ENCODE data around the gene BANF1. TPM values are rescaled to one million over a fixed set of nuclear protein-coding genes. Genes with fewer than 3 reads are reported as not detected.

Gene BANF1
- total RNA-seq = 282 and 284 TPM in 2 replicates

DNA sequence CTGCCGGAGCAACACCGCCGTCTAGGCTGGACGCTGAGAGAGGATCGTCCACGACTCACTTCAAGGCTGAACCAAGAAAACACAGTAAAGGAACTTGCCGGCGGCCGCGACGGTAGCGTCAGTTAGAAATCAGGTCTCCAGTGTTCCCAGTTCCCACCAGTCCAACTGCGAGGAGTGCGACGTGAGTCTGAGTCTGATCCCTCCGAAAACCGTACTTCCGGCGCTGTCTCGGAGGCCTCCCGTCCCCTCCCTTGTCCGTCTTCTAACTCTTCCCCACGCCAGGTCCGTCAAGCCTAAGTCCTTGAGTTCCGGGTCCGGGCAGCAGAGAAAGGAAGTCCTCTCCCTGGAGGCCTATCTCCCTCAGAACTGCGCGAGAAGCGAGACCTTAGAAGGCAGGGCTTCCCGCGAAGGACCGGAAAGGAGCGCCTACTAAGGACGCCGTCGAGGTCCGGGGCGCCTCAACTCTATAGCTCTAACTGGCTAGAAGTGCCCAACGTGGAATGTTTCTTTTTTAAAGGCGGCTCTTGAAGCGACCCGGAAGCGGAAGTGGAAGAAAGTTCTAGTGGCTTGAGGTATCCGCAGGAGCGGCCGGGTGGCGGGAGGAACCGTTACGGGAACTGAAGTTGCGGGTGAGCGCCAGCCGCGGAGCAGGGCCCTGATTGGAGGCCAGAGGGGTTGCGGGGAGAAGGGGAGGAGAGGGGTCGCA lies at the start of gene BANF1, which contains the start of gene EIF1AD:
TSS of gene BANF1 (plus strand) at position 562 of the 706 bp plus-strand sequence. CDS start 748 bp downstream, outside the sequence.
TSS of gene EIF1AD (minus strand) at position 216 of the 706 bp plus-strand sequence. CDS start 1,768 bp downstream, outside the sequence.
- Mint-ChIP-seq H3K27me3 (ENCODE audit: insufficient read depth) (no peaks in the 10 kb centered on the region), H3K4me1 (ENCODE audit: low read depth) (peaks cover 26% of the 10 kb centered on the region), H3K9me3 (no peaks in the 10 kb centered on the region), H3K4me3 (peak within 1 kb of the TSS; percentile 99), H3K27ac (peak within 1 kb of the TSS; percentile 99), H3K36me3 (ENCODE audit: low read depth) (peaks cover 49% of the 10 kb centered on the region)
- intact Hi-C loops (cut with micrococcal nuclease) = loop anchor here (1.0 to 5.0 kb wide), 19 partner anchors 13 to 670 kb away; partner anchors contain the start of genes AP5B1, C11orf68, DPF2 and DRAP1
- peak; percentile 93 for DNase-seq (ENCODE audit: low spot score)

DNA sequence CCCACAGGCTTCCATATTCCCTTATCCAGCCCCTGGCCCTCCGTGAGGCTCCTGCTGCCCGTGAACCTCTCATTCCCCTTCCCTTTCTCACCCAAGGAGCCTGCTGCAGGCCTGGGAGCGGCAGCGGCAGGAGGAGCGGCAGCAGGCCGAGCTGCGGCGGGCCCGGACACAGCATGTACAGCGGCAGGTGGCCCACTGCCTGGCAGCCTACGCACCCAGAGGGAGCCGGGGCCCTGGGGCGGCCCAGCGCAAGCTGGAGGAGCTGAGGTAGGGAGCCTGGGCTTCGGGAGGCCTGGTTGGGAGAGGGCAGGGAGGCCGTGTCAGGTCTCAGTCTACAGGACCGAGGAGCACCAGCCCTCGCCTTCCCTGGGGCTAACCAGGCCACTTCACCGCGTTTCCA lies 48.8 kb upstream of the BANF1 start:
- peaks cover 7% of the 10 kb centered on the region for H3K27me3 Mint-ChIP-seq (ENCODE audit: insufficient read depth)
- intact Hi-C loops (cut with micrococcal nuclease) = no loop called here
- H3K36me3 Mint-ChIP-seq (ENCODE audit: low read depth) = no peaks in the 10 kb centered on the region
- no peak overlapping the region for H3K27ac Mint-ChIP-seq
- no peak for DNase-seq (ENCODE audit: low spot score)
- H3K4me3 Mint-ChIP-seq = no peak overlapping the region
- H3K4me1 Mint-ChIP-seq (ENCODE audit: low read depth) = peaks cover 15% of the 10 kb centered on the region
- H3K9me3 Mint-ChIP-seq = no peaks in the 10 kb centered on the region

DNA sequence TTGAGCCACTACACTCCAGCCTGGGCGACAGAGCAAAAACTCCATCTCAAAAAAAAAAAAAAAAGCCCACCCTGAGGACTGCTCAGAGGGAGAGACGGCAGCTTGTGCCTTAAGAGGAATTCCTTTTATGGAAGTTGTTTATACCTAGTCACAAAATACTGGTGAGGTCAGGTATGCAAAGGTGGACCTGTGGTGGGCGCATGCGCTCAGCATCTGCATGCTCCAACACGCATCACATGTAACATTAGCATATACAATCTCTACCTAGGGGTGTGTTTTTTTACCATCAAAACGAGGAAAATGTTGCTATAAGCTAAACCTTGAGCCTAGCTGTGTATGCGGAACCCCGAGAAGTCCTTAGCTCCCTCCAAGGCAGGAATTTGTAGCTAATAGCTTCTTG lies 47.5 kb upstream of the BANF1 start:
- Mint-ChIP-seq H3K4me1 (ENCODE audit: low read depth) (peaks cover 15% of the 10 kb centered on the region), H3K27me3 (ENCODE audit: insufficient read depth) (peaks cover 7% of the 10 kb centered on the region), H3K36me3 (ENCODE audit: low read depth) (no peaks in the 10 kb centered on the region), H3K27ac (no peak overlapping the region), H3K4me3 (no peak overlapping the region), H3K9me3 (no peaks in the 10 kb centered on the region)
- no peak for DNase-seq (ENCODE audit: low spot score)
- intact Hi-C loops (cut with micrococcal nuclease) = no loop called here

GRCh38 chr11:65958291-65958690 lies 44.0 kb upstream of the BANF1 start:
- no peak overlapping the region for H3K4me3 Mint-ChIP-seq
- DNase-seq (ENCODE audit: low spot score) = no peak
- no peaks in the 10 kb centered on the region for H3K9me3 Mint-ChIP-seq
- H3K4me1 Mint-ChIP-seq (ENCODE audit: low read depth) = peaks cover 28% of the 10 kb centered on the region
- H3K27me3 Mint-ChIP-seq (ENCODE audit: insufficient read depth) = no peaks in the 10 kb centered on the region
- intact Hi-C loops (cut with micrococcal nuclease) = no loop called here
- H3K36me3 Mint-ChIP-seq (ENCODE audit: low read depth) = peaks cover 14% of the 10 kb centered on the region
- peak overlapping the region; percentile 77 for H3K27ac Mint-ChIP-seq

- H3K9me3 Mint-ChIP-seq = no peaks in the 10 kb centered on the region
- peaks cover 34% of the 10 kb centered on the region for H3K4me1 Mint-ChIP-seq (ENCODE audit: low read depth)
- no peaks in the 10 kb centered on the region for H3K27me3 Mint-ChIP-seq (ENCODE audit: insufficient read depth)
- peaks cover 17% of the 10 kb centered on the region for H3K36me3 Mint-ChIP-seq (ENCODE audit: low read depth)
- no peak overlapping the region for H3K4me3 Mint-ChIP-seq
- intact Hi-C loops (cut with micrococcal nuclease) = no loop called here
- no peak for DNase-seq (ENCODE audit: low spot score)
- no peak overlapping the region for H3K27ac Mint-ChIP-seq
Observed at GRCh38 chr11:65958774-65959420, 43.4 kb upstream of the BANF1 start.

DNA sequence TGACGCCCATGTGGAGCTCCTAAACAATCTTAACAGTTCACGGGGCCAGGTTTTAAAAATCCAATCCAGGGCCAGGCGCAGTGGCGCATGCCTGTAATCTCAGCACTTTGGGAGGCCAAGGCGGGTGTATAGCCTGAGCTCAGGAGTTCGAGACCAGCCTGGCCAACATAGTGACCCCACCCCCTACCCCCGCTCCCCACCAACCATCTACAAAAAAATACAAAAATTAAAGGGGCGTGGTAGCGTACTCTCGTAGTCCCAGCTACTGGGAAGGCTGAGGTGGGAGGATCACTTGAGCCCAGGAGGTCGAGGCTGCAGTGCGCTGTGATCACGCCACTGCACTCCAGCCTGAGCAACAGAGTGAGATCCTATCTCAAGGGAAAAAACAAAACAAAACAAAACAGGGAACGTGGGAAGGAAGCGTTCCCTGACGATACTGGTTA lies 41.5 kb upstream of the BANF1 start:
- no peaks in the 10 kb centered on the region for H3K9me3 Mint-ChIP-seq
- intact Hi-C loops (cut with micrococcal nuclease) = loop anchor here (1.0 to 5.0 kb wide), 9 partner anchors 28 to 346 kb away; partner anchors contain the start of genes BANF1, C11orf68, DRAP1 and EIF1AD
- no peaks in the 10 kb centered on the region for H3K27me3 Mint-ChIP-seq (ENCODE audit: insufficient read depth)
- peaks cover 41% of the 10 kb centered on the region for H3K4me1 Mint-ChIP-seq (ENCODE audit: low read depth)
- no peak for DNase-seq (ENCODE audit: low spot score)
- peaks cover 32% of the 10 kb centered on the region for H3K36me3 Mint-ChIP-seq (ENCODE audit: low read depth)
- peak overlapping the region; percentile 98 for H3K4me3 Mint-ChIP-seq
- H3K27ac Mint-ChIP-seq = peak overlapping the region; percentile 99

DNA sequence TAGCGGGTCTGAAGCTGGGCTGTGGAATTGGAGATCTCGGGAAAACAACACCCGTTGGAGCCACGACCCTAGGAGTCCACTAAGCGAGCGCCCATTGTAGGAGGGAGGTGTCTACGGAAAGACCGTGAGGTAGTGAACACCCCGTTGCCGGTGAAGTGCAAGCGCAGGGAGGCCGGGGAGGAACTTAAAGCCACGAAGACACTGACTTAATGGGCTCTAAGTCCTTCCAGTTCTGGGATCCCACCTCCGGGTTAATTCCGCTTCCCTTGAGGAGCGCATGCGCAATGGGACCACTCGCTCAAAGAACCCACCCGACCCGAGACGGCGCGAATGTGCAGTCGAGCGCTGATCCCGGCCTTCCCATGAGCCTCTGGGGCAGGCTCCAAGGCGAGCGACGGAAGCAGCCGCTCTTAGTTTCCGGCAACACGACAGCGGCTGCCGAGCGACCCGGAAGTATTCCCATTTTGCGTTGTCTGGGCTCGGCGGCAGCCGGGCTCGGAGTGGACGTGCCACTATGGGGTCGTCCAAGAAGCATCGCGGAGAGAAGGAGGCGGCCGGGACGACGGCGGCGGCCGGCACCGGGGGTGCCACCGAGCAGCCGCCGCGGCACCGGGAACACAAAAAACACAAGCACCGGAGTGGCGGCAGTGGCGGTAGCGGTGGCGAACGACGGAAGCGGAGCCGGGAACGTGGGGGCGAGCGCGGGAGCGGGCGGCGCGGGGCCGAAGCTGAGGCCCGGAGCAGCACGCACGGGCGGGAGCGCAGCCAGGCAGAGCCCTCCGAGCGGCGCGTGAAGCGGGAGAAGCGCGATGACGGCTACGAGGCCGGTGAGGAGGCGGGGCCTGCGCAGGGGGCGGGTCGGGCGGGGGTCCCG lies 40.8 kb upstream of the BANF1 start, which contains the start of gene SART1:
TSS of gene SART1 (plus strand) at position 468 of the 874 bp plus-strand sequence. CDS start at position 515, 47 bp downstream.
- intact Hi-C loops (cut with micrococcal nuclease) = loop anchor here (1.0 to 5.0 kb wide), 9 partner anchors 28 to 346 kb away; partner anchors contain the start of genes BANF1, C11orf68, DRAP1 and EIF1AD
- Mint-ChIP-seq H3K4me1 (ENCODE audit: low read depth) (peaks cover 40% of the 10 kb centered on the region), H3K27me3 (ENCODE audit: insufficient read depth) (no peaks in the 10 kb centered on the region), H3K36me3 (ENCODE audit: low read depth) (peaks cover 35% of the 10 kb centered on the region), H3K27ac (peak within 1 kb of the TSS; percentile 99), H3K4me3 (peak within 1 kb of the TSS; percentile 98), H3K9me3 (no peaks in the 10 kb centered on the region)
- peak; percentile 94 for DNase-seq (ENCODE audit: low spot score)

- Mint-ChIP-seq H3K27ac (peak overlapping the region; percentile 86), H3K36me3 (ENCODE audit: low read depth) (peaks cover 39% of the 10 kb centered on the region), H3K27me3 (ENCODE audit: insufficient read depth) (no peaks in the 10 kb centered on the region), H3K9me3 (no peaks in the 10 kb centered on the region), H3K4me1 (ENCODE audit: low read depth) (peaks cover 33% of the 10 kb centered on the region), H3K4me3 (peak overlapping the region; percentile 98)
- intact Hi-C loops (cut with micrococcal nuclease) = loop anchor here (5.0 kb wide), 1 partner anchor 305 kb away; the partner anchor contains the start of gene RAB1B
- DNase-seq (ENCODE audit: low spot score) = no peak
Observed at GRCh38 chr11:65962141-65962564, 40.1 kb upstream of the BANF1 start.

- no peaks in the 10 kb centered on the region for H3K27me3 Mint-ChIP-seq (ENCODE audit: insufficient read depth)
- H3K36me3 Mint-ChIP-seq (ENCODE audit: low read depth) = peaks cover 48% of the 10 kb centered on the region
- intact Hi-C loops (cut with micrococcal nuclease) = loop anchor here (5.0 kb wide), 1 partner anchor 302 kb away; the partner anchor contains the start of gene RAB1B
- no peaks in the 10 kb centered on the region for H3K9me3 Mint-ChIP-seq
- peaks cover 35% of the 10 kb centered on the region for H3K4me1 Mint-ChIP-seq (ENCODE audit: low read depth)
- H3K27ac Mint-ChIP-seq = no peak overlapping the region
- no peak for DNase-seq (ENCODE audit: low spot score)
- peak overlapping the region; percentile 15 for H3K4me3 Mint-ChIP-seq
Observed at GRCh38 chr11:65964906-65965305, 37.4 kb upstream of the BANF1 start.

GRCh38 chr11:65965986-65966762 lies 36.1 kb upstream of the BANF1 start:
- H3K4me3 Mint-ChIP-seq = no peak overlapping the region
- peaks cover 35% of the 10 kb centered on the region for H3K4me1 Mint-ChIP-seq (ENCODE audit: low read depth)
- no peaks in the 10 kb centered on the region for H3K27me3 Mint-ChIP-seq (ENCODE audit: insufficient read depth)
- intact Hi-C loops (cut with micrococcal nuclease) = no loop called here
- no peaks in the 10 kb centered on the region for H3K9me3 Mint-ChIP-seq
- peaks cover 55% of the 10 kb centered on the region for H3K36me3 Mint-ChIP-seq (ENCODE audit: low read depth)
- H3K27ac Mint-ChIP-seq = no peak overlapping the region
- no peak for DNase-seq (ENCODE audit: low spot score)

DNA sequence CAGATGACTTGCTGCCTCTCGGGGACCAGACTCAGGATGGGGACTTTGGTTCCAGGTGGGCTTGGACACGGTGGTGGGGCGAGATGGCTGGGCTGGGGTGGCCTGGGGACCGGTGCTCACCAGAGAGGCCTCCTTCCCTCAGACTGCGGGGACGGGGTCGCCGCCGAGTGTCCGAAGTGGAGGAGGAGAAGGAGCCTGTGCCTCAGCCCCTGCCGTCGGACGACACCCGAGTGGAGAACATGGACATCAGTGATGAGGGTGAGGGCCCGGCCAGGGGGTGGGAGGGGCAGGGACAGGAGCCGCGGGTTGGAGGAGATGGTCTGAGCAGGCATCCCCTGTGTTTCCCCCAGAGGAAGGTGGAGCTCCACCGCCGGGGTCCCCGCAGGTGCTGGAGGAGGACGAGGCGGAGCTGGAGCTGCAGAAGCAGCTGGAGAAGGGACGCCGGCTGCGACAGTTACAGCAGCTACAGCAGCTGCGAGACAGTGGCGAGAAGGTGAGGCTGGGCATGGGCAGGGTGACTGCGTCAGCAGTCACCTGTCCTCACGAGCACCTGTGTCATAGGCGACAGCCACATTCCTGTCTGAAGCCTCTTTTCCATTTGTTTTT lies 34.9 kb upstream of the BANF1 start:
- intact Hi-C loops (cut with micrococcal nuclease) = no loop called here
- Mint-ChIP-seq H3K4me3 (no peak overlapping the region), H3K27me3 (ENCODE audit: insufficient read depth) (no peaks in the 10 kb centered on the region), H3K36me3 (ENCODE audit: low read depth) (peaks cover 55% of the 10 kb centered on the region), H3K27ac (no peak overlapping the region), H3K9me3 (no peaks in the 10 kb centered on the region), H3K4me1 (ENCODE audit: low read depth) (peaks cover 38% of the 10 kb centered on the region)
- DNase-seq (ENCODE audit: low spot score) = no peak
